Peyer's patch (tissue), 4 donors: ENCODE measurements around the gene MAPK13. TPM values are rescaled to one million over a fixed set of nuclear protein-coding genes. Genes with fewer than 3 reads are reported as not detected.

Source experiments
- DNase-seq, 3 donors: peaks; one replicate each; pipeline ENCODE4 v3.0.0-alpha.2; 2017 to 2019
- H3K27ac ChIP-seq, 4 donors: fragments of 200-600 bp; sonication (generic); one replicate each; pipeline ENCODE4 v1.5.1; 2016 to 2019
- H3K27me3 ChIP-seq, 2 donors: fragments of 200-600 bp; sonication (generic); one replicate each; pipeline ENCODE4 v1.5.1; 2019
- H3K36me3 ChIP-seq, 3 donors: fragments of 200-600 bp; sonication (generic); one replicate each; pipeline ENCODE4 v1.5.1; 2016 to 2019
- H3K4me1 ChIP-seq, 4 donors: fragments of 200-600 bp; sonication (generic); one replicate each; pipeline ENCODE4 v1.5.1; 2016 to 2019
- H3K4me3 ChIP-seq, 4 donors: fragments of 200-600 bp; sonication (generic); 1 replicate in 3 of 4; 2 replicates in 1 of 4; pipeline ENCODE4 v1.5.1; 2016 to 2019; ENCODE audit warnings: mild to moderate bottlenecking in 1 of 4
- H3K9me3 ChIP-seq, 4 donors: fragments of 200-600 bp; sonication (generic); one replicate each; pipeline ENCODE4 v1.5.1; 2016 to 2019; ENCODE audit warnings: mild to moderate bottlenecking in 1 of 4
- CTCF ChIP-seq, 6 experiments: fragments of 450-650 bp in 4 of 6; fragments of 200-600 bp in 2 of 6; sonication (generic) in 1 of 6; IDR thresholded peaks; one replicate each; pipeline ENCODE4 v1.5.1; 2017 to 2019; ENCODE audit warnings: antibody characterized with exemption in 6 of 6, mild to moderate bottlenecking in 3 of 6, moderate library complexity in 1 of 6
- POLR2A ChIP-seq, 2 donors: fragments of 450-650 bp; IDR thresholded peaks; one replicate each; pipeline ENCODE4 v1.5.1; 2017; ENCODE audit warnings: antibody characterized with exemption in 2 of 2, mild to moderate bottlenecking in 2 of 2, moderate library complexity in 2 of 2
- total RNA-seq, 4 donors: library from RNA; depleted of rRNA; stranded (reverse); fragments of >200 nt; gene quantifications; one replicate each; pipeline ENCODE4 v1.1.0, GENCODE V29; 2016

MAPK13 gene
- total RNA-seq, 4 donors from 2014 or later = 66.0 to 149 (median 131) TPM

- H3K36me3 ChIP-seq = no peaks in the 10 kb centered on the region
- no peak for DNase-seq
- TF ChIP-seq POLR2A (IDR thresholded peaks at IDR 0.05) = no peak
- TF ChIP-seq CTCF (IDR thresholded peaks at IDR 0.05) = no peak
- no peaks in the 10 kb centered on the region for H3K4me1 ChIP-seq
- no peak overlapping the region for H3K4me3 ChIP-seq
- H3K9me3 ChIP-seq = no peaks in the 10 kb centered on the region
- H3K27ac ChIP-seq = no peak overlapping the region
- H3K27me3 ChIP-seq = no peaks in the 10 kb centered on the region
These were observed 29.9 kb downstream of the MAPK13 start for GRCh38 chr6:36160147-36160760.

- H3K27ac ChIP-seq = no peak overlapping the region
- no peaks in the 10 kb centered on the region for H3K36me3 ChIP-seq
- no peaks in the 10 kb centered on the region for H3K9me3 ChIP-seq
- no peaks in the 10 kb centered on the region for H3K4me1 ChIP-seq
- DNase-seq = no peak
- TF ChIP-seq CTCF (IDR thresholded peaks at IDR 0.05) = no peak
- no peaks in the 10 kb centered on the region for H3K27me3 ChIP-seq
- no peak overlapping the region for H3K4me3 ChIP-seq
These were observed 39.0 kb downstream of the MAPK13 start for GRCh38 chr6:36169023-36170007.

GRCh38 chr6:36170704-36171103 is 40.4 kb downstream of the MAPK13 start:
- TF ChIP-seq POLR2A (IDR thresholded peaks at IDR 0.05) (no peak), CTCF (IDR thresholded peaks at IDR 0.05) (no peak)
- DNase-seq = no peak

GRCh38 chr6:36171573-36171972 is 41.3 kb downstream of the MAPK13 start:
- no peaks in the 10 kb centered on the region for H3K27me3 ChIP-seq
- no peak for DNase-seq
- no peak overlapping the region for H3K27ac ChIP-seq
- no peaks in the 10 kb centered on the region for H3K36me3 ChIP-seq
- H3K9me3 ChIP-seq = no peaks in the 10 kb centered on the region
- H3K4me3 ChIP-seq = no peak overlapping the region
- TF ChIP-seq POLR2A (IDR thresholded peaks at IDR 0.05) (no peak), CTCF (IDR thresholded peaks at IDR 0.05) (no peak)
- no peaks in the 10 kb centered on the region for H3K4me1 ChIP-seq

More at GRCh38 chr6:36170704-36171103, 40.4 kb downstream of the MAPK13 start:
- H3K36me3 ChIP-seq = no peaks in the 10 kb centered on the region
- H3K27ac ChIP-seq = no peak overlapping the region
- no peak overlapping the region for H3K4me3 ChIP-seq
- no peaks in the 10 kb centered on the region for H3K27me3 ChIP-seq
- no peaks in the 10 kb centered on the region for H3K4me1 ChIP-seq
- no peaks in the 10 kb centered on the region for H3K9me3 ChIP-seq

GRCh38 chr6:36177166-36177565 is 46.9 kb downstream of the MAPK13 start:
- Histone ChIP-seq H3K27ac (no peak overlapping the region), H3K4me3 (no peak overlapping the region), H3K4me1 (no peaks in the 10 kb centered on the region), H3K27me3 (no peaks in the 10 kb centered on the region), H3K36me3 (no peaks in the 10 kb centered on the region), H3K9me3 (peaks cover 0 to 6% (median 0%) of the 10 kb centered on the region in 4 donors)
- no peak for DNase-seq
- TF ChIP-seq CTCF (IDR thresholded peaks at IDR 0.05) = no peak
- no peak for TF ChIP-seq POLR2A (IDR thresholded peaks at IDR 0.05)
